Bronchial epithelial cell (primary cell): ENCODE data around the gene SAXO1. TPM values are rescaled to one million over a fixed set of nuclear protein-coding genes. Genes with fewer than 3 reads are reported as not detected.

Experiments used
- DNase-seq: peaks from one replicate; pipeline ENCODE4 v3.0.0-alpha.2; 2010; ENCODE audit warnings: low read depth
- FAIRE-seq: peaks from 2 replicates; lab custom pipeline; 2011; peaks lifted over from hg19 to GRCh38; lab: Jason Lieb, UNC
- H3K27me3 ChIP-seq: 2 replicates; pipeline ENCODE4 v1.5.1; 2011; ENCODE audit warnings: low read length; ENCODE audit not compliant: control insufficient read depth, insufficient read depth
- H3K36me3 ChIP-seq: 2 replicates; pipeline ENCODE4 v1.5.1; 2011; ENCODE audit warnings: low read length; ENCODE audit not compliant: control insufficient read depth, insufficient read depth
- H3K4me3 ChIP-seq: 2 replicates; pipeline ENCODE4 v1.5.1; 2011; ENCODE audit warnings: mild to moderate bottlenecking, low read depth, low read length, control low read depth
- total RNA-seq: library from RNA; depleted of rRNA; stranded (reverse); fragments of >200 nt; gene quantifications from 2 replicates; pipeline ENCODE4 v1.2.1, GENCODE V29; 2014
- TF ChIP-seq, protein P1 (sequence below): IDR thresholded peaks from 2 replicates; pipeline ENCODE4 v1.5.1; 2011; ENCODE audit warnings: mild to moderate bottlenecking, moderate library complexity, low read length, control low read depth, inconsistent platforms; ENCODE audit not compliant: insufficient read depth, severe bottlenecking

SAXO1 gene
- total RNA-seq, 1 donor from 2014 or later, result not detected

DNA sequence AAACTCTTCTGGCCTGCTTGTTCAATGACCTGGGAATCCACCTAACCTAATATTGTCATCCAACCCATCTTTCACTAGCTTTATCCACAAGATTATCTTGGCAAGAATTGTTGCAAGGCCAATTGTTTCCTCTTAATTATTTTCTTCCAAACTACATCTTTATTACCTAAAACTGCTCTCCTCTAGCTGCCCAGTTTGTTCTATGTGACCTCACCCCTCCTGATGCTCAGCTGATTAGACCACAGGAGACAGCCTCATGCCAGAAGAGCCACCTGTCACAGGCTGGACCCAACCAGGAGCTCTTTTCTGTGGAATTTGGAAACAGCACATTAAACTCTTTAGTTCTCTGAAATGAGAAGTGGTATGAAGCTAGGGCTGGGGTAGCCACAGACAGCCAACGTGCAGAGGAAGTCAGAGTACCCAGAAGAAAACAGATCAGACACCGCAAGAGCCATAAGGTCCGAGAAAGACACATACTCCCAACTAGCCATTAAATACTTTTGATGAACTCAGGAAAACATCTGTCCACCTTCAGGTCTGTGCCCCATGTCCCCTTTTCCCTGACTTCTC is 12.0 kb downstream of the SAXO1 start:
- TF ChIP-seq, protein P1, sequence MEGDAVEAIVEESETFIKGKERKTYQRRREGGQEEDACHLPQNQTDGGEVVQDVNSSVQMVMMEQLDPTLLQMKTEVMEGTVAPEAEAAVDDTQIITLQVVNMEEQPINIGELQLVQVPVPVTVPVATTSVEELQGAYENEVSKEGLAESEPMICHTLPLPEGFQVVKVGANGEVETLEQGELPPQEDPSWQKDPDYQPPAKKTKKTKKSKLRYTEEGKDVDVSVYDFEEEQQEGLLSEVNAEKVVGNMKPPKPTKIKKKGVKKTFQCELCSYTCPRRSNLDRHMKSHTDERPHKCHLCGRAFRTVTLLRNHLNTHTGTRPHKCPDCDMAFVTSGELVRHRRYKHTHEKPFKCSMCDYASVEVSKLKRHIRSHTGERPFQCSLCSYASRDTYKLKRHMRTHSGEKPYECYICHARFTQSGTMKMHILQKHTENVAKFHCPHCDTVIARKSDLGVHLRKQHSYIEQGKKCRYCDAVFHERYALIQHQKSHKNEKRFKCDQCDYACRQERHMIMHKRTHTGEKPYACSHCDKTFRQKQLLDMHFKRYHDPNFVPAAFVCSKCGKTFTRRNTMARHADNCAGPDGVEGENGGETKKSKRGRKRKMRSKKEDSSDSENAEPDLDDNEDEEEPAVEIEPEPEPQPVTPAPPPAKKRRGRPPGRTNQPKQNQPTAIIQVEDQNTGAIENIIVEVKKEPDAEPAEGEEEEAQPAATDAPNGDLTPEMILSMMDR, result no peak
- H3K36me3 ChIP-seq, result no peaks in the 10 kb centered on the region
- H3K4me3 ChIP-seq, result no peak overlapping the region
- FAIRE-seq (no peak), DNase-seq (no peak)
- no peaks in the 10 kb centered on the region for H3K27me3 ChIP-seq

DNA sequence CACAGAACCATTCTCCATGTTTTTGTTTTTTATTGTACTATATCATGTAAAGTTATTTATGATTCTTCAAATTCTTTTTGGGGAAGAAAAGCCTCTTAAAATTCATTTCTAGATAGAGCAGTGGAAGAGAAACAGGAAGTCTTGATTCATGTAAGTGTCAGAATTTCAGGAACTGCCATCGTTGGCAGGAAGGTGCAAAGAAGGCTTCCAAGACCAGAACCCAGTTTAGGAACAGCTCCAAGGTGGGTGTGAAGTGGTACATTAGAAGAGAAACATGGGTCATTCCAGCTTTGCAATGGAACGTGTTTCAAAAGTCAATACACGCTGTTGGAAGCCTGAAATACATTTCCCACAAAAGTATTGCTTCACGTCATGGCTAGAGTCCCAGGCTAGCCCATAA is 14.8 kb downstream of the SAXO1 start:
- TF ChIP-seq, protein P1, result no peak
- no peak for FAIRE-seq

DNA sequence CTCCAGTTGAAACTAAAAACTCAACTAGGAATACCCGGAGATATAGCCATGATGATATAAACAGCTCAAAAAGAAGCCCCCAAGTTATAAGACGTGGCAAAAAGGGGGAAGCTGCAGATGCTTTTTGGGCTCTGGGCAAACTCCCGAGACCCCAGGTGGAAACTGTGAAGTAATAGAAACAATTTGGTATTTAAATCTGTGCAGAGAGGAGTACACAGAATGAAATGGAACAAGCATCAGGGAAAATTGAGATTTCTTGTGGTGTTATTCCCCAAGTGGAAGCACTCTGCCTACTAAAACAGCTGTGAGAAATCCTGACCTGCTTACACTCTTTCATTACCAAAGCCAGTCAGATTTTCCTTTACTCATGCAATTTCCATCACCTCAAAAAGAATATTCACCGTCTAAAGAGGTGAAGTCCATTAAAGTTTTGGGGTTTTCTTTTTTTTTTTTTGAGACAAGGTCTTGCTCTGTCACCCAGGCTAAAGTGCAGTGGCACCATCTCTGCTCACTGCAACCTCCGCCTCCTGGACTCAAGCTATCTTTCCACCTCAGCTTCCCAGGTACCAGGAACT is 23.5 kb downstream of the SAXO1 start:
- TF ChIP-seq, protein P1, result no peak
- Histone ChIP-seq H3K36me3 (no peaks in the 10 kb centered on the region), H3K27me3 (no peaks in the 10 kb centered on the region), H3K4me3 (no peak overlapping the region)
- DNase-seq, result no peak
- FAIRE-seq, result no peak

More for the DNA sequence above, 14.8 kb downstream of the SAXO1 start:
- no peak overlapping the region for H3K4me3 ChIP-seq
- DNase-seq, result no peak
- H3K36me3 ChIP-seq, result no peaks in the 10 kb centered on the region
- no peaks in the 10 kb centered on the region for H3K27me3 ChIP-seq

DNA sequence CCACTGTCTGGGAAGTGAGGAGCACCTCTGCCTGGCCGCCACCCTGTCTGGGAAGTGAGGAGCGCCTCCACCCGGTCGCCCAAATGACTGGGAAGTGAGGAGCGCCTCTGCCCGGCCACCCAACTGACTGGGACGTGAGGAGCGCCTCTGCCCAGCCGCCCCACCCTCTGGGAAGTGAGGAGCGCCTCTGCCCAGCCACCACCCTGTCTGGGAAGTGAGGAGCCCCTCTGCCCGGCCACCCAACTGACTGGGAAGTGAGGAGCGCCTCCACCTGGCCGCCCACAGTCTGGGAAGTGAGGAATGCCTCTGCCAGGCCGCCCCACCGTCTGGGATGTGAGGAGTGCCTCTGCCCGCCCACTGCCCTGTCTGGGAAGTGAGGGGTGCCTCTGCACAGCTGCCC is 32.9 kb downstream of the SAXO1 start:
- TF ChIP-seq, protein P1, result no peak
- peaks cover 3% of the 10 kb centered on the region for H3K27me3 ChIP-seq
- FAIRE-seq (no peak), DNase-seq (no peak)
- no peaks in the 10 kb centered on the region for H3K36me3 ChIP-seq
- no peak overlapping the region for H3K4me3 ChIP-seq

DNA sequence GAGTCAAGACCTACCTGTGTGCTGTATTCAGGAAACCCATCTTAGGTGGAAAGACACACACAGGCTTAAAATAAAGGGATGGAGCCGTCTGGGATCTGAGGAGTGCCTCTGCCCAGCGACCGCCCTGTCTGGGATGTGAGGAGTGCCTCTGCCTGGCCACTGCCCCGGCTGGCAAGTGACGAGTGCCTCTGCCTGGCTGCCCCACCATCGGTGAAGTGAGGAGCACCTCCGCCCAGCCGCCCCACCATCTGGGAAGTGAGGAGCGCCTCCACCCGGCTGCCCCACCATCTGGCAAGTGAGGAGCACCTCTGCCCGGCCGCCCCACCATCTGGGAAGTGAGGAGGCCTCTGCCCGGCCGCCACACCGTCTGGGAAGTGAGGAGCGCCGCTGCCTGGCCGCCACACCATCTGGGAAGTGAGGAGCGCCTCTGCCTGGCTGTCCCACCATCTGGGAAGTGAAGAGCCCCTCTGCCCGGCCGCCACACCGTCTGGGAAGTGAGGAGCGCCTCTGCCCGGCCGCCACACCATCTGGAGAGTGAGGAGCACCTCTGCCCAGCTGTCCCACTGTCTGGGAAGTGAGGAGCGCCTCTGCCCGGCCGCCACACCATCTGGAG is 33.7 kb downstream of the SAXO1 start:
- Histone ChIP-seq H3K27me3 (peaks cover 3% of the 10 kb centered on the region), H3K36me3 (no peaks in the 10 kb centered on the region), H3K4me3 (no peak overlapping the region)
- FAIRE-seq (no peak), DNase-seq (no peak)
- TF ChIP-seq, protein P1, result no peak
